Erythroblast (primary cell): ENCODE measurements around the gene FAM180A.
"Not testable (repeated sequence)": the region's sequence is repeated elsewhere in the genome, so short reads cannot be mapped to it uniquely, and the experiment has no call there.

Experiments
- DNase-seq, 2 experiments: peaks; one replicate each; lab custom pipeline; 2025; lab: John Stamatoyannopoulos, UW
- GATA1 ChIP-seq: IDR thresholded peaks from 2 replicates; pipeline ENCODE4 v1.6.1; 2011; ENCODE audit warnings: low read depth, mild to moderate bottlenecking, control low read depth, low read length, moderate library complexity
- POLR2A ChIP-seq: IDR thresholded peaks from 2 replicates; pipeline ENCODE4 v1.6.1; 2011; ENCODE audit warnings: mild to moderate bottlenecking, low read length

Gene FAM180A

GRCh38 chr7:135708041-135708440, 40.6 kb downstream of the FAM180A start:
- DNase-seq, result no peak
- TF ChIP-seq POLR2A (no peak), GATA1 (no peak)

DNA sequence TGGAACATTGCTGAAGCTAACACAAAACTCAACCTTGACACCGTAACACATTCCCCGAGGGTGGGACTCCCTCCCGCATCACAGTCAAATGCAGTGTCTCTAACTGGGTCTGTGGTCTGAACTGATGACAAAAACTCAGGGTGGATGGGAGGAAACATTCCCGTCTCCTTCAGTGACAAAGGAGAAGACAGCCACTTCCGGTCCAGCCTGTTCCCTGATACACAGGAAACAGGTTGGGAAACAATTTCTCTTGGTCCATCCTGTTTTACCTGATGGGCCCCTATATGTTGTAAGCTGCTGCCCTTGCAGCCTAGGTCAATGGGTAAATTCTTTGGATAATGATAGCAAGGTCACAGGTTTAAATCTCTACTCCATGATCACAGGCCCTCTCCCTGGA, 41.0 kb downstream of the FAM180A start:
- no peak for DNase-seq
- TF ChIP-seq GATA1 (no peak), POLR2A (no peak)

GRCh38 chr7:135706858-135707569, 41.6 kb downstream of the FAM180A start:
- TF ChIP-seq POLR2A, result no peak
- no peak for TF ChIP-seq GATA1
- DNase-seq, result no peak

GRCh38 chr7:135706038-135706742, 42.4 kb downstream of the FAM180A start:
- TF ChIP-seq POLR2A (no peak), GATA1 (no peak)
- no peak for DNase-seq

- TF ChIP-seq GATA1 (no peak), POLR2A (no peak)
- DNase-seq, result no peak
These were observed 43.9 kb downstream of the FAM180A start for GRCh38 chr7:135704698-135705097.

DNA sequence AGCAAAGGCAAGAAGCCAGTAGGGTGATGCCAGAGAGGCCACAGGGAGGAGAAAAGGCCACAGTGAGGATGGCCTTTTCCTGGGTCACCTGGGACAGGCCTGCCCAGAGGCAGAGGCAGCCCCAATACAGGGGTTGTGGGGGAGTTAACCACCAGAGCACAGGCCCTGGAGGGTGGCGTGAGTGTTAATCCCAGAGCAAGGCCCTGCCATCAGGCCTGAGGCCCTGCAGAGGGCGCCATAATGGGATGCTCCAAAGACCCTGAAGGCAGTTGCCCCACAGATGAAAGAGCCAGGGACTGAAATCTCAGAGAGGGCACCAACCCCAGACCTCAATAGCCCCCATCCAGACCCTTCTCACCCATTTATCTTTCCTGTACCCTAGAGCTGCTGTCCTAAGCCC, 44.5 kb downstream of the FAM180A start:
- TF ChIP-seq GATA1 (no peak), POLR2A (no peak)

GRCh38 chr7:135697276-135698049, 51.1 kb downstream of the FAM180A start:
- no peak for DNase-seq
- no peak for TF ChIP-seq GATA1
- no peak for TF ChIP-seq POLR2A

More for the DNA sequence above, 44.5 kb downstream of the FAM180A start:
- DNase-seq, result peak; percentile 38 to 55

- no peak for TF ChIP-seq GATA1
- no peak for TF ChIP-seq POLR2A
- DNase-seq, result no peak
These were observed 55.1 kb downstream of the FAM180A start for GRCh38 chr7:135693558-135693957.

DNA sequence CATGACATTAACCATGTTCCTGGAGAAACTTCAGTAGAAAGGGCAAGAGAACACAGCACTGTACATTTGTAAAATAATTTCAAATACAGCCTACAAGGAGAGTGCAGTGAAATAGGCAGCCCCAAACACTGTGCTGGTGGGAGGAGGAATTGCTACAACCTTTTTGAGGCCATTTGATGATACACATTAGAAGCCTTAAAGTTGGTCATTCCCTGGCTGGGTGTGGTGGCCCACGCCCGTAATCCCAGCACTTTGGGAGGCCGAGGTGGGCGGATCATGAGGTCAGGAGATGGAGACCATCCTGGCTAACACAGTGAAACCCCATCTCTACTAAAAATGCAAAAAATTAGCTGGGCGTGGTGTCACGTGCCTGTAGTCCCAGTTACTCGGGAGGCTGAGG, 56.0 kb downstream of the FAM180A start:
- not testable (repeated sequence) for DNase-seq

DNA sequence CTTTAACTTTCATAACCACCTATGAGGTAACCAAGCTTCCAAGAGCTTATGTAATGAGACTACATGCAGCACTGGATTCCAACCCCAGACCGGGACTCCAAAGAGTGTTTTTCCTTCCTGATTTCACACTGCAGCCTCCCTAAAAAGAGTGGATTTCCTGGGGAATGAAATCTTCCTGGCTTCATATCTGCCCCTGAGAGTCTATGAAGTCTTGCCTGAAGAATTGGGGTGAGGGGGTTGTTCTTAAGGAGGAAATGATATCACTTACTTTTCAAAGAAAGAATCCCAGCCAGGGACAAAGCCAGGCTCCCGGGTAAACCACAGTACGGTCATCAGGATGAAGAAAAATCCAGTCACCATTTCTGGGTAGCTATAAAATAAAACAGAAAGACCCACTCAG, 56.6 kb downstream of the FAM180A start:
- TF ChIP-seq POLR2A (no peak), GATA1 (no peak)
- no peak for DNase-seq

DNA sequence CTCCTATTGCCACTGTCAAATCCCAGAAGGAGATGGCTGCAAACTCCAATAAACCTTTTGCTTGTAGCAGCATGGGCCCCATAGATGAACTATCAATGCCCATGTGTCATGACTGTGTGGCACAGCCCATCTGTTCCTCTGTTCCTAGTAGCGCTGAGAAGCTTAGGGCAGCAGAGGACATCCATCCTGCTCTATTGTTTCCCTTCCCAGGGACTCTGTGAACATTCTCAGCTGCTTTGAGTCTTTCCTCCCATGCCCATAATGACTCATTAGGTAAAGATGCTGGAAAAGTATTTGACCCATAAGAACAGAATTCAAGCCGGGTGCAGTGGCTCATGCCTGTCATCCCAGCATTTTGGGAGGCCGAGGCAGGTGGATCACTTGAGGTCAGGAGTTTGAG, 58.0 kb downstream of the FAM180A start:
- DNase-seq, result no peak
- no peak for TF ChIP-seq POLR2A
- TF ChIP-seq GATA1, result no peak

DNA sequence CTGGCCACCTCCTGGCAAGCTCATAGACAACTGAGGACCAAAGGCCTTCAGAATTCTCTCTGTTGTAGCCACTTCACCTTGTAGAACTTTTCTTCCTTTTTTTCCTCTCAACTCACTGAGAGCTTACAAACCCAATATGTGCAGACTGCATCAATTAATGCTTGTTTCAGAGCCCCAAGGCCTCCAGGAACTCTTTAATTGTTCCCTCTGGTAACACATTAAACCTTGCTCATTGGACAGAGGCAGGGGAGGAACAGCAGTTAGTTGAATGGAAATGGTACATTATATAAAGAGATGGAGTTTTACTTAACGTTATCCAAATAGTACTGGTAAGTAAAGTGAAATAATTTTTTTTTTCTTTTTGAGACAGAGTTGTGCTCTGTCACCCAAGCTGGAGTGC, 61.1 kb downstream of the FAM180A start:
- TF ChIP-seq POLR2A (no peak), GATA1 (no peak)
- no peak for DNase-seq

DNA sequence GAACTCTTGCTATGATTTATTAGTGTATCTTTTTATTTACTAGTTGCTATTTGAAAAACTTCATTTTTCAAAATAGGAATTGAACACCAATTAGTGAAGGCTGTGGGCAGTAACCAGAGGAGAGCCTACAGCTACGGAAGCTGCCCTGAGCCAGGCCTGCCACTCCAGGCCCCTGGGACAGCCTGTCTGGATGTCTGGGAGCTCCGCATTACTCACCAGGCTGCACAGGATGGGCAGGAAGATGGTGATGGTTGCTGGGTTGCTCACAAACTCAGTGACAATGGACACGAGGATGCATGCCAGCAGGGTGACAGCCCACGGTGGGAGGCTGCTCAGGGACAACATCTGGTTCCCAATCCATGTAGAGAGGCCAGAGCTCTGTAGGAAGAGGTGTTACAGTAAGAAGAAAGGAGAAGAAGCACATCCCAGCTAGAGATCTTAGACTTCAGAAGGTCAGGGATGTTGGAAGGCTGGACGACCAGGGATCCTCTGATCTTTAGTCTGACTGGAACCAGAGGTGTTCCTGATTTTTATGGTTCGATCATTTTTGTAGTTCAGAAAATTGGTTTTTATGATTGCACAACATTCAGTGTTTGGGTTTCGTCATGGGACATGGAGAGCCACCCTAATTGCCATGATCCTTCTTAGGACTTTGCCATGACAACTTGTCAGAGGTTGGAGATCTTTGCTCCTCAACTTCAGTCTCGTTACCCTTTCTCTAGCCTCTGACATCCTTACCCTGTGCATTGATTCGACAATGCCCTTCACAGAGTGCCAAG, 63.1 kb downstream of the FAM180A start:
- DNase-seq, result no peak
- TF ChIP-seq GATA1, result no peak
- no peak for TF ChIP-seq POLR2A

DNA sequence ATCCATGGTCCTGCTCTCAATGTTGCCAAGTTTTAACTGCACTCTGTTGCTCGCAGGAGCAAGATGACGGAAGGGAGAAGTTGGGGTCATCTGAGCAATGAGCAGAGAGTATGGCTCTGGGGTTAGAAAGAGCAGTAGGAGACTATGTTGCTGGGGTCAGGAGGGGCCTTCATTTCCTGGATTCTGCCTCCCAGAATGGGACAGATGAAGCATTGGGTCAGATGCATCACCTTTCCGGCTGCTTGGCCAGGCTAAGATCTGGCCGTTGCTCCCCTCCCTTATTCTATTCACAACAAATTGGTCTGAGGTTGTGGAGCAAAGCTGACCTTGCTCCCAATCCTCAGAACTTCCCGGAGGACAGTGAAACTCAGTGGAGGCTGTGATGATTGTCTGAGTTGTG, 63.9 kb downstream of the FAM180A start:
- DNase-seq, result no peak
- TF ChIP-seq POLR2A (no peak), GATA1 (no peak)
